Measurements from ENCODE around the gene GPA33. TPM values are rescaled to one million over a fixed set of nuclear protein-coding genes. Genes with fewer than 3 reads are reported as not detected.

Gene GPA33
- total and polyA plus RNA-seq, 12 donors, result 0.15 to 5.8 (median 1.1) TPM; not detected in 1

GRCh38 chr1:167121375-167122120 is 31.4 kb upstream of the GPA33 start:
- ATAC-seq, result peak; percentile 25 to 61 (median 36)
- Histone ChIP-seq H3K9me3 (no peaks in the 10 kb centered on the region), H3K4me1 (peaks cover 0 to 42% (median 5%) of the 10 kb centered on the region in 9 donors), H3K4me3 (peak overlapping the region in 8 of 10 donors; percentile 16 to 51 (median 24)), H3K27me3 (peaks cover 0 to 23% (median 0%) of the 10 kb centered on the region in 7 donors), H3K27ac (no peak overlapping the region), H3K36me3 (peaks cover 0 to 96% (median 10%) of the 10 kb centered on the region in 9 donors)
- TF ChIP-seq CTCF (IDR thresholded peaks at IDR 0.05), result no peak
- DNase-seq, result no peak
- 27 to 31% methylated on average over 46 to 47 of the region's 47 CpGs for WGBS, 2 donors
- intact Hi-C loops (cut with DNase I), result loop anchor here in 2 of 10 donors (5.0 kb wide), 2 partner anchors 34 to 54 kb away; no protein-coding TSS in a partner anchor

- H3K4me3 ChIP-seq, result peak overlapping the region in 5 of 10 donors; percentile 20 to 51 (median 25)
- no peak for ATAC-seq
- TF ChIP-seq CTCF (IDR thresholded peaks at IDR 0.05), result no peak
- WGBS, 2 donors, result 60 to 69% methylated on average over 13 of the region's 13 CpGs
- intact Hi-C loops (cut with DNase I), result loop anchor here in 2 of 10 donors (5.0 kb wide), 2 partner anchors 34 to 54 kb away; no protein-coding TSS in a partner anchor
- H3K9me3 ChIP-seq, result no peaks in the 10 kb centered on the region
- H3K4me1 ChIP-seq, result peaks cover 0 to 42% (median 5%) of the 10 kb centered on the region in 9 donors
- no peak for DNase-seq
- H3K27ac ChIP-seq, result no peak overlapping the region
- peaks cover 0 to 23% (median 0%) of the 10 kb centered on the region in 7 donors for H3K27me3 ChIP-seq
- peaks cover 0 to 92% (median 10%) of the 10 kb centered on the region in 9 donors for H3K36me3 ChIP-seq
These were observed 30.7 kb upstream of the GPA33 start for GRCh38 chr1:167120899-167121298.

- ATAC-seq, result no peak
- DNase-seq, result no peak
- WGBS, 2 donors, result 81 to 94% methylated on average over 3 of the region's 3 CpGs
- H3K27ac ChIP-seq, result peak overlapping the region in 2 of 10 donors; percentile 4 to 10
- H3K9me3 ChIP-seq, result no peaks in the 10 kb centered on the region
- H3K4me1 ChIP-seq, result peaks cover 0 to 42% (median 5%) of the 10 kb centered on the region in 9 donors
- no peak for TF ChIP-seq CTCF (IDR thresholded peaks at IDR 0.05)
- H3K27me3 ChIP-seq, result peaks cover 0 to 23% (median 0%) of the 10 kb centered on the region in 7 donors
- intact Hi-C loops (cut with DNase I), result loop anchor here in 4 of 10 donors (5.0 kb wide), 4 partner anchors 32 to 52 kb away; no protein-coding TSS in a partner anchor
- no peak overlapping the region for H3K4me3 ChIP-seq
- peaks cover 0 to 90% (median 10%) of the 10 kb centered on the region in 9 donors for H3K36me3 ChIP-seq
These were observed 29.5 kb upstream of the GPA33 start for GRCh38 chr1:167119696-167120095.

- no peak overlapping the region for H3K27ac ChIP-seq
- ATAC-seq, result no peak
- peaks cover 0 to 42% (median 5%) of the 10 kb centered on the region in 9 donors for H3K4me1 ChIP-seq
- H3K9me3 ChIP-seq, result no peaks in the 10 kb centered on the region
- intact Hi-C loops (cut with DNase I), result loop anchor here in 2 of 10 donors (5.0 kb wide), 2 partner anchors 36 to 46 kb away; no protein-coding TSS in a partner anchor
- WGBS, 2 donors, result 70 to 83% methylated on average over 5 of the region's 5 CpGs
- no peak for DNase-seq
- peaks cover 0 to 90% (median 4%) of the 10 kb centered on the region in 9 donors for H3K36me3 ChIP-seq
- TF ChIP-seq CTCF (IDR thresholded peaks at IDR 0.05), result no peak
- peaks cover 0 to 23% (median 0%) of the 10 kb centered on the region in 7 donors for H3K27me3 ChIP-seq
- H3K4me3 ChIP-seq, result no peak overlapping the region
These were observed 28.0 kb upstream of the GPA33 start for GRCh38 chr1:167118188-167118587.

Data from heart right ventricle (tissue), 16 donors.